Measurements from ENCODE around the gene WDR4. TPM values are rescaled to one million over a fixed set of nuclear protein-coding genes. Genes with fewer than 3 reads are reported as not detected.

The WDR4 gene
- total and polyA plus RNA-seq, 2 of the 4 experiments (the other 2 are of a cell fraction): 11.3 to 20.8 TPM

DNA sequence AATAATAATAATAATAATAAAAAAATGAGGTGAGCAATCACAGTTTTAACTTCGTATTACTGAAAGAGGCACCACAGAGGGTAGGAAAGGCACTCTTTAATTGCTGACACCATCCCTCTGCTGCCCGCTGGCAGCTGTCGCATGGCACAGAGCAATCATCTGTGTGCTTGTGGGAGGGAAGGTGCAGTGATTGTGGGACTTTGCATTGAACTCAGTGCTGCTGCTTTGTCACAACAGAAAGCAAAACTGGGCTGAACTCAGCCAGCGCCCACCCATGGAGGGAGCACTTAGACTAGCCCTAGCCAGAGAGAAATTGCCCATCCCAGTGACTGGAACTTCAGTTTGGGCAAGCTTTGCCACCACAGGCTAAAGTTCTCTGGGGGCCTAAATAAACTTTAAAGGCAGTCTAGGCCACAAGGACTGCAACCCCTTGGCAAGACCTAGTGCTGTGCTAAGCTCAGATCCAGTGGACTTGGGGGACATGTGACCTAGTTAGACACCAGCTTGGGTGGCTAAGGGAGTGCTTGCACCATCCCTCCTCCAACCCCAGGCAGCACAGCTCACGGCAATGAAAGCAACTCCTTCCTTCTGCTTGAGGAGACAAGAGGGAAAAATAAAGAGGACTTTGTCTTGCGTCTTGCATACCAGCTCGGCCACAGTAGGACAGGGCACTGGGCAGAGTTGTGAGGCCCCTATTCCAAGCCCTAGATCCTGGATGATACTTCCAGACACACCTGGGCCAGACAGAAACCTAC lies 59.3 kb downstream of the WDR4 start (continued):
- no peak for TF ChIP-seq CHD1 (IDR thresholded peaks at IDR 0.05; ENCODE audit: low read depth, low read length)

DNA sequence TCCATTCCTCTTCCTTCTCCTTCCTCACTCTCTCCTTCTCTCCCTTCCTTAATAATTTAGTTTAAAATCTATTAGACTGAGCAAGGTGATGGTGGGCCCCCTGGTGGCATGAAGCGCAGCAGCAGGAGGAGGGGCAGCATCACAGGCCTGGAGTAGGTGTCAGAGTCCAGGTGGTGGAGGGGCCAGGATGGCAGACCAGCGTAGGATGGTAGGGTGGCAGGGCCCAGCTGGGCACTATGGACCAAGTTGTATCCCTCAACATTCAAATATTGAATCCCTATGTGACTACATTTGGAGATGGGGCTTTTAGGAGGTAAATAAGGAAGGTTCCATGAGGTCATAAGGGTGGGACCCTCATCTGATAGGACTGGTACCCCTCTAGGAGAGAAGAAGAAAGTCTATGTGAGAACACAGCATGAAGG lies 61.0 kb downstream of the WDR4 start:
- BruUV-seq (replicated peaks): no TSS peak
- Histone ChIP-seq H3K9ac (ENCODE audit: low read depth, low read length) (no peak overlapping the region), H3K18ac (ENCODE audit: low read depth, low read length) (no peak overlapping the region), H3K4me1 (ENCODE audit: control insufficient read depth, insufficient read depth, low read length) (no peaks in the 10 kb centered on the region), H4K20me1 (ENCODE audit: insufficient read depth, low read length) (no peaks in the 10 kb centered on the region), H2BK120ac (ENCODE audit: low read depth, low read length) (no peak overlapping the region), H2BK5ac (ENCODE audit: low read depth, low read length, poor library complexity, severe bottlenecking) (no peak overlapping the region), H3K27ac (ENCODE audit: insufficient read depth, low read length) (no peak overlapping the region), H3K4me2 (ENCODE audit: low read depth, low read length) (no peak overlapping the region), H3K56ac (ENCODE audit: extremely low read depth, insufficient read depth, low read length) (no peak overlapping the region), H4K8ac (ENCODE audit: low read depth in 2 of 2, low read length in 2 of 2) (no peak overlapping the region), H3K36me3 (ENCODE audit: control insufficient read depth, insufficient read depth, low read length) (no peaks in the 10 kb centered on the region), H4K91ac (ENCODE audit: insufficient read depth, low read depth, low read length) (no peak overlapping the region), H3K79me1 (ENCODE audit: low read depth in 1 of 2, low read length in 2 of 2) (no peaks in the 10 kb centered on the region), H2BK20ac (ENCODE audit: low read depth, low read length) (no peak overlapping the region), H3K4me3 (ENCODE audit: insufficient read depth, low read depth, low read length) (no peak overlapping the region), H3K4ac (ENCODE audit: low read depth, low read length) (no peak overlapping the region), H3K23ac (ENCODE audit: low read depth, low read length) (no peak overlapping the region), H3K27me3 (ENCODE audit: control insufficient read depth, insufficient read depth, low read length) (no peaks in the 10 kb centered on the region; the same call in 1 of the 2 replicates), H2AK5ac (ENCODE audit: low read depth, low read length) (no peak overlapping the region), H2AK9ac (replicated peaks; ENCODE audit: low read depth, low read length, poor library complexity) (peak overlapping the region; percentile 85), H3K9me1 (ENCODE audit: insufficient read depth, low read length) (no peaks in the 10 kb centered on the region), H3K9me3 (ENCODE audit: control insufficient read depth, insufficient read depth, low read length) (peaks cover 3% of the 10 kb centered on the region; the same call in 1 of the 2 replicates), H4K5ac (ENCODE audit: low read depth, low read length) (no peak overlapping the region), H2AFZ (replicated peaks; ENCODE audit: low read length, poor library complexity) (peak overlapping the region; percentile 51), H3K14ac (replicated peaks; ENCODE audit: low read depth, low read length) (no peak overlapping the region), H2BK15ac (ENCODE audit: low read depth, low read length) (no peak overlapping the region)
- peak; percentile 89 for ATAC-seq (ENCODE audit: low read depth)
- DNase-seq: peak; percentile 39
- WGBS, 2 experiments (ENCODE audit: extremely low coverage in 2 of 2, insufficient read length in 1 of 2): no CpG with 5 or more reads among the region's 2 CpGs
- in situ Hi-C loops (cut with MboI; ENCODE audit: low sequenced_read_pairs): no loop called here
- CTCF ChIA-PET: interaction anchor here (0.9 to 2.9 kb wide), 2 partner anchors 217 to 225 kb away, joined by 3 to 17 read pairs; no protein-coding TSS in a partner anchor
- POLR2A ChIA-PET (ENCODE audit: unreplicated experiment): no interaction called here
- intact Hi-C loops (cut with micrococcal nuclease): loop anchor here (2.0 to 10.0 kb wide), 3 partner anchors 164 to 674 kb away; partner anchors contain the start of gene PDE9A
- TF ChIP-seq SMC3 (IDR thresholded peaks at IDR 0.05; ENCODE audit: low read depth, low read length): peak; percentile 84
- TF ChIP-seq, protein P1, sequence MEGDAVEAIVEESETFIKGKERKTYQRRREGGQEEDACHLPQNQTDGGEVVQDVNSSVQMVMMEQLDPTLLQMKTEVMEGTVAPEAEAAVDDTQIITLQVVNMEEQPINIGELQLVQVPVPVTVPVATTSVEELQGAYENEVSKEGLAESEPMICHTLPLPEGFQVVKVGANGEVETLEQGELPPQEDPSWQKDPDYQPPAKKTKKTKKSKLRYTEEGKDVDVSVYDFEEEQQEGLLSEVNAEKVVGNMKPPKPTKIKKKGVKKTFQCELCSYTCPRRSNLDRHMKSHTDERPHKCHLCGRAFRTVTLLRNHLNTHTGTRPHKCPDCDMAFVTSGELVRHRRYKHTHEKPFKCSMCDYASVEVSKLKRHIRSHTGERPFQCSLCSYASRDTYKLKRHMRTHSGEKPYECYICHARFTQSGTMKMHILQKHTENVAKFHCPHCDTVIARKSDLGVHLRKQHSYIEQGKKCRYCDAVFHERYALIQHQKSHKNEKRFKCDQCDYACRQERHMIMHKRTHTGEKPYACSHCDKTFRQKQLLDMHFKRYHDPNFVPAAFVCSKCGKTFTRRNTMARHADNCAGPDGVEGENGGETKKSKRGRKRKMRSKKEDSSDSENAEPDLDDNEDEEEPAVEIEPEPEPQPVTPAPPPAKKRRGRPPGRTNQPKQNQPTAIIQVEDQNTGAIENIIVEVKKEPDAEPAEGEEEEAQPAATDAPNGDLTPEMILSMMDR (conservative IDR thresholded peaks at IDR 0.05; ENCODE audit: low read depth, low read length): peak; percentile 74
- TF ChIP-seq RAD21 (IDR thresholded peaks at IDR 0.05; ENCODE audit: low read length): peak; percentile 71
- TF ChIP-seq, protein P2, sequence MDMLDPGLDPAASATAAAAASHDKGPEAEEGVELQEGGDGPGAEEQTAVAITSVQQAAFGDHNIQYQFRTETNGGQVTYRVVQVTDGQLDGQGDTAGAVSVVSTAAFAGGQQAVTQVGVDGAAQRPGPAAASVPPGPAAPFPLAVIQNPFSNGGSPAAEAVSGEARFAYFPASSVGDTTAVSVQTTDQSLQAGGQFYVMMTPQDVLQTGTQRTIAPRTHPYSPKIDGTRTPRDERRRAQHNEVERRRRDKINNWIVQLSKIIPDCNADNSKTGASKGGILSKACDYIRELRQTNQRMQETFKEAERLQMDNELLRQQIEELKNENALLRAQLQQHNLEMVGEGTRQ (IDR thresholded peaks at IDR 0.05; ENCODE audit: low read depth, low read length): no peak
- dilution Hi-C loops (cut with HindIII; ENCODE audit: low sequenced_read_pairs, unreplicated experiment): no loop called here
